Activated naive CD8-positive, alpha-beta T cell (primary cell): Measurements from ENCODE around the gene RIMS4.

Experiments
- H3K27ac Mint-ChIP-seq: one replicate; pipeline ENCODE4 v1.8.0; 2021; ENCODE audit warnings: mixed read lengths
- H3K27me3 Mint-ChIP-seq: one replicate; pipeline ENCODE4 v1.8.0; 2021; ENCODE audit warnings: mixed read lengths
- H3K36me3 Mint-ChIP-seq: one replicate; pipeline ENCODE4 v1.8.0; 2021; ENCODE audit warnings: mixed read lengths
- H3K4me1 Mint-ChIP-seq: one replicate; pipeline ENCODE4 v1.8.0; 2021; ENCODE audit warnings: low read depth, mixed read lengths
- H3K4me3 Mint-ChIP-seq: one replicate; pipeline ENCODE4 v1.8.0; 2021; ENCODE audit warnings: mild to moderate bottlenecking, mixed read lengths
- H3K9me3 Mint-ChIP-seq: one replicate; pipeline ENCODE4 v1.8.0; 2021; ENCODE audit warnings: low read depth, mixed read lengths

RIMS4 gene

GRCh38 chr20:44810391-44811149 lies at the start of gene RIMS4:
TSS of gene RIMS4 (minus strand) at chr20:44810546. CDS start at chr20:44810271, 275 bp downstream.
- peaks cover 10% of the 10 kb centered on the region for H3K4me1 Mint-ChIP-seq
- H3K27ac Mint-ChIP-seq, result no peak within 1 kb of the TSS
- H3K4me3 Mint-ChIP-seq, result peak within 1 kb of the TSS; percentile 72
- H3K36me3 Mint-ChIP-seq, result no peaks in the 10 kb centered on the region
- H3K9me3 Mint-ChIP-seq, result no peaks in the 10 kb centered on the region
- H3K27me3 Mint-ChIP-seq, result peaks cover 33% of the 10 kb centered on the region

GRCh38 chr20:44858606-44859360 lies 48.4 kb upstream of the RIMS4 start:
- no peaks in the 10 kb centered on the region for H3K9me3 Mint-ChIP-seq
- H3K27ac Mint-ChIP-seq, result no peak overlapping the region
- H3K4me1 Mint-ChIP-seq, result peaks cover 23% of the 10 kb centered on the region
- no peaks in the 10 kb centered on the region for H3K27me3 Mint-ChIP-seq
- H3K36me3 Mint-ChIP-seq, result no peaks in the 10 kb centered on the region
- H3K4me3 Mint-ChIP-seq, result no peak overlapping the region

GRCh38 chr20:44856856-44857448 lies 46.6 kb upstream of the RIMS4 start:
- Mint-ChIP-seq H3K27ac (no peak overlapping the region), H3K36me3 (no peaks in the 10 kb centered on the region), H3K4me3 (no peak overlapping the region), H3K4me1 (peaks cover 14% of the 10 kb centered on the region), H3K9me3 (no peaks in the 10 kb centered on the region), H3K27me3 (no peaks in the 10 kb centered on the region)

DNA sequence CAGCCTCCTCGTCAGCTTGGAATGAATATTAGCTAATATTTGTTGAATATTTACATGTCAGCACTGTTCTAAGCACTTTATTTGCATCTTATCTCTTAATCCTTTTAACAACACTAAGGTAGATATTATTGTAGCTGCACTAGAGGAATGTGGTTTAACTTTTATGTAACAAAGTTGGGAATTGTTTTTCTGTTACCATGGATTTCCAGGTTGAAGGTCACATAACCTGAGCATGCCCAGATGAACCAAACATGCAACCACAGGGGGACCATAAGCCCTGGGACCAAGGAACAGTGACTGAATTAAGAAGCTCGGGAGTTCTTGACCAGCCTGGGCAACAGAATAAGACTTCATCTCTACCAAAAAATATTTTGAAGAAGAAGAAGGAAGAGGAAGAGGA lies 46.1 kb upstream of the RIMS4 start:
- H3K4me3 Mint-ChIP-seq, result no peak overlapping the region
- no peaks in the 10 kb centered on the region for H3K27me3 Mint-ChIP-seq
- H3K9me3 Mint-ChIP-seq, result no peaks in the 10 kb centered on the region
- no peaks in the 10 kb centered on the region for H3K36me3 Mint-ChIP-seq
- no peak overlapping the region for H3K27ac Mint-ChIP-seq
- peaks cover 9% of the 10 kb centered on the region for H3K4me1 Mint-ChIP-seq

- H3K4me3 Mint-ChIP-seq, result no peak overlapping the region
- no peaks in the 10 kb centered on the region for H3K36me3 Mint-ChIP-seq
Measured at GRCh38 chr20:44851545-44851944, 41.2 kb upstream of the RIMS4 start.

GRCh38 chr20:44850837-44851236 lies 40.5 kb upstream of the RIMS4 start:
- Mint-ChIP-seq H3K4me1 (no peaks in the 10 kb centered on the region), H3K27ac (no peak overlapping the region), H3K4me3 (no peak overlapping the region), H3K9me3 (no peaks in the 10 kb centered on the region), H3K36me3 (no peaks in the 10 kb centered on the region), H3K27me3 (peaks cover 4% of the 10 kb centered on the region)

More at GRCh38 chr20:44851545-44851944, 41.2 kb upstream of the RIMS4 start:
- Mint-ChIP-seq H3K9me3 (no peaks in the 10 kb centered on the region), H3K27ac (no peak overlapping the region), H3K4me1 (no peaks in the 10 kb centered on the region), H3K27me3 (peaks cover 4% of the 10 kb centered on the region)

GRCh38 chr20:44850272-44850671 lies 39.9 kb upstream of the RIMS4 start:
- Mint-ChIP-seq H3K27me3 (peaks cover 4% of the 10 kb centered on the region), H3K36me3 (no peaks in the 10 kb centered on the region), H3K4me3 (no peak overlapping the region), H3K9me3 (no peaks in the 10 kb centered on the region), H3K4me1 (no peaks in the 10 kb centered on the region), H3K27ac (no peak overlapping the region)

DNA sequence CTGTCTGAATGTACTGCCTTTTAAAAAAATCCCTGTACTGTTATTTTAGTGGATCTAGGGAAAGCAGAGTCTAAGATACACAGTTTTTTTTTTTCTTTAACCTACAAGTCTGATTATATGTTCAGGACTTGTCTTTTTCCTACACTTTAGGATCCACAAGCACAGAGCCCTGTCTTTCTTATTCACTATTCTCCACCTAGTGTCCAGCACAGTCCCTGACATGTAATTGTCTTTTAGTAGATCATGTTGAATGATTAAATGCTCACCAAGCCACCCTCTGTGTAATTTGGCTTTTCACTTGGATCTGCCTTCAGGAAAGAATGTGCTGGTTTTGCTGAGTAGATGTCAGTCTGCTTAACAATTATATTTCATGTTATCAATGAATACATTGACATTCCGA lies 39.4 kb upstream of the RIMS4 start:
- no peaks in the 10 kb centered on the region for H3K9me3 Mint-ChIP-seq
- no peaks in the 10 kb centered on the region for H3K4me1 Mint-ChIP-seq
- no peaks in the 10 kb centered on the region for H3K36me3 Mint-ChIP-seq
- no peak overlapping the region for H3K4me3 Mint-ChIP-seq
- no peak overlapping the region for H3K27ac Mint-ChIP-seq
- peaks cover 8% of the 10 kb centered on the region for H3K27me3 Mint-ChIP-seq

DNA sequence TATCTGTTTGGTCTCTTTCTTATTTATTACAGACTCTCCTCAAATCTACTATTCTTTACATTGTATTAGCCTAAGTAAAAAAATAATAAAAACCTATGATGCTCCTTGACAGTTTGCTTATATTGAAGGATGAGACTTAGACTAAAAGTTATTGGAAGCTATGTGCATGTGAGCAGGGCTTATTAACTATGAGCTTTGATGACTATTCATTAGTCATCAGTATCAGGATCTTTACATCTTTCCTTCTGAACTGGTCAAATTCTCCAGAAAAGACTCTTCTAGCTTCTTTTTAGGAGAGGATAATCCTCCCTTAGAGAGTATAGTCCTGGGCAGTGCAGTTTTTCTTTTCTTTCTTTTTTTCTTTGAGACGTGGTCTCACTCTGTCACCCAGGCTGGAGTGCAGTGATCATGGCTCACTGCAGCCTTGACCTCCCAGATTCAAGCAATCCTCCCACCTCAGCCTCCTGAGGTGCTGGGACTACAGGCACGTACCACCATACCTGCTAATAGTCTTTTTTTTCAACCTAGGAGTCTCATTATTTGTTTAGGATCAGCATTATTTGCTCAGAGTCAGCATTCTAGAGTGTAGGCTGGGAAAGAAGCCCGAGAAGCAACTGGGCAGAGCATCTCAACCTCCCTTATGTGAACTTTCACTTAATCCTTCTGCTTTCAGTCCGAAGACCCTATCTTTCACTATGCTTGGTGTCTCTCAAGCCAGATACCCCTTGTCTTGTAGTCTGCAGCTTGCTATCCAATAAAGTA lies 38.1 kb upstream of the RIMS4 start:
- Mint-ChIP-seq H3K4me1 (no peaks in the 10 kb centered on the region), H3K27me3 (peaks cover 12% of the 10 kb centered on the region)

DNA sequence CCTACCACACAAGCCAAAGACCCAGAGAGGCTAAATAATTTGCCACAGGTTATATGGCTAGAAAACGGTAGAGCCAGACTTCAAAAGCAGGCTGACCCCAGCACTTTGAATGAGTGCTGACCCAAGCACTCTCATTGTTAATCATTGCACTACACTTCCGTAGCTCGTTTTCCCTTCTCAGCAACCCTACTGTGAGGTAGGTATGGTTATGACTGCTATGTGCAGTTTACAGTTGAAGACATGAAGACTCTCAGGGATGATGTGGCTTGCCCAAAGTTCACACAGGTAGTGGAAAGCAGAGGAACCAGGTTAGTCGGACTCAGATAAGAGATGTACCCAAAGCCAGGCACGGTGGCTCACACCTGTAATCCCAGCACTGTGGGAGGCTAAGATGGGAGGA lies 33.5 kb upstream of the RIMS4 start:
- H3K27me3 Mint-ChIP-seq, result peaks cover 18% of the 10 kb centered on the region
- peaks cover 8% of the 10 kb centered on the region for H3K36me3 Mint-ChIP-seq
- H3K4me1 Mint-ChIP-seq, result no peaks in the 10 kb centered on the region
- H3K4me3 Mint-ChIP-seq, result no peak overlapping the region
- H3K27ac Mint-ChIP-seq, result no peak overlapping the region
- H3K9me3 Mint-ChIP-seq, result no peaks in the 10 kb centered on the region

More for the DNA sequence above, 38.1 kb upstream of the RIMS4 start:
- Mint-ChIP-seq H3K4me3 (no peak overlapping the region), H3K36me3 (no peaks in the 10 kb centered on the region), H3K27ac (no peak overlapping the region), H3K9me3 (no peaks in the 10 kb centered on the region)

DNA sequence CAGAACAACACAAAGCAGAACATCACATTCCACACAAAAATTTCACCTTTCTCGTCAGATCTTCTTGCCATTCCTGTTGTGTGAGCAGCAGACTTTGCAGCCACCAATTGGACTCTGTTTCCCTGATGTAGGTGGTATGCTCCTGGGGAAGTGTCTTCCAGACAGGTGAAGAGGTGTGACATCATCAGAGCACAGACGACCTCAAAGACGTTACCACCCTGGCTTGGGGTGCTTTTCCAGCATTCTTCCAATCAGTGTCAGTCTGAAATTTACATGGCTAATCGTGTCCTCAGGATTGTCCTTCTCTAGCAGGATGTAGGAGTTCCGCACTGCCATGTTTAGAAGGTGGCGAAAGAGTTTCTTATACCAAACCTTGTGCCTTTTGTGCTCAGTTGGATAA lies 31.6 kb upstream of the RIMS4 start:
- no peaks in the 10 kb centered on the region for H3K4me1 Mint-ChIP-seq
- no peak overlapping the region for H3K4me3 Mint-ChIP-seq
- H3K36me3 Mint-ChIP-seq, result peaks cover 8% of the 10 kb centered on the region
- no peaks in the 10 kb centered on the region for H3K9me3 Mint-ChIP-seq
- peaks cover 26% of the 10 kb centered on the region for H3K27me3 Mint-ChIP-seq
- H3K27ac Mint-ChIP-seq, result no peak overlapping the region

DNA sequence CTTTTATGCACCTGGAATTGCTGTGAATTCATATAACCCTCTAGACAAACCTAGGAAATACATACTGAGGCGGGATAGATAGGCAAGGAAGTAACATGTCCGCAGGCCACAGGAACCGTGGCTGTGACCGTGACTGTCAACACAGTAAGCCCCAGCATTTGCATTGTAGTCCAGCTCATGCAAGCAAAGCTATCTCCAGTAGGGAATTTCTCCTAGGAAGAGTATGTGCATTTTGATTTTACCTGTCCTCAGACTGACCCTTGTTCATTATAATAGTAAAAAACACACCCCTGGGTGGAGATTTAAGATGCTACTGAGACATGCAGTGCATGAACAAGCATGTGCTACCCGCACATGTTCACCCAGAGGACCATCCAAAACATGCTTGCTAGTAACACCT lies 30.5 kb upstream of the RIMS4 start:
- H3K27ac Mint-ChIP-seq, result no peak overlapping the region
- H3K9me3 Mint-ChIP-seq, result no peaks in the 10 kb centered on the region
- H3K36me3 Mint-ChIP-seq, result peaks cover 8% of the 10 kb centered on the region
- H3K4me3 Mint-ChIP-seq, result no peak overlapping the region
- H3K4me1 Mint-ChIP-seq, result no peaks in the 10 kb centered on the region
- peaks cover 26% of the 10 kb centered on the region for H3K27me3 Mint-ChIP-seq

GRCh38 chr20:44839481-44839880 lies 29.1 kb upstream of the RIMS4 start:
- Mint-ChIP-seq H3K4me1 (no peaks in the 10 kb centered on the region), H3K4me3 (no peak overlapping the region), H3K36me3 (peaks cover 8% of the 10 kb centered on the region), H3K9me3 (no peaks in the 10 kb centered on the region), H3K27me3 (peaks cover 22% of the 10 kb centered on the region), H3K27ac (no peak overlapping the region)

GRCh38 chr20:44838521-44838920 lies 28.2 kb upstream of the RIMS4 start:
- peaks cover 8% of the 10 kb centered on the region for H3K36me3 Mint-ChIP-seq
- no peaks in the 10 kb centered on the region for H3K9me3 Mint-ChIP-seq
- H3K4me3 Mint-ChIP-seq, result no peak overlapping the region
- no peak overlapping the region for H3K27ac Mint-ChIP-seq
- H3K4me1 Mint-ChIP-seq, result no peaks in the 10 kb centered on the region
- peaks cover 18% of the 10 kb centered on the region for H3K27me3 Mint-ChIP-seq

- Mint-ChIP-seq H3K27me3 (peaks cover 15% of the 10 kb centered on the region), H3K36me3 (peaks cover 6% of the 10 kb centered on the region), H3K9me3 (no peaks in the 10 kb centered on the region), H3K4me3 (no peak overlapping the region), H3K4me1 (no peaks in the 10 kb centered on the region), H3K27ac (no peak overlapping the region)
Measured at GRCh38 chr20:44837946-44838345, 27.6 kb upstream of the RIMS4 start.
